ENCODE data around the gene CGNL1. TPM values are rescaled to one million over a fixed set of nuclear protein-coding genes. Genes with fewer than 3 reads are reported as not detected.

The CGNL1 gene
- total and polyA plus RNA-seq, 4 donors = 14.5 to 30.9 (median 19.1) TPM

DNA sequence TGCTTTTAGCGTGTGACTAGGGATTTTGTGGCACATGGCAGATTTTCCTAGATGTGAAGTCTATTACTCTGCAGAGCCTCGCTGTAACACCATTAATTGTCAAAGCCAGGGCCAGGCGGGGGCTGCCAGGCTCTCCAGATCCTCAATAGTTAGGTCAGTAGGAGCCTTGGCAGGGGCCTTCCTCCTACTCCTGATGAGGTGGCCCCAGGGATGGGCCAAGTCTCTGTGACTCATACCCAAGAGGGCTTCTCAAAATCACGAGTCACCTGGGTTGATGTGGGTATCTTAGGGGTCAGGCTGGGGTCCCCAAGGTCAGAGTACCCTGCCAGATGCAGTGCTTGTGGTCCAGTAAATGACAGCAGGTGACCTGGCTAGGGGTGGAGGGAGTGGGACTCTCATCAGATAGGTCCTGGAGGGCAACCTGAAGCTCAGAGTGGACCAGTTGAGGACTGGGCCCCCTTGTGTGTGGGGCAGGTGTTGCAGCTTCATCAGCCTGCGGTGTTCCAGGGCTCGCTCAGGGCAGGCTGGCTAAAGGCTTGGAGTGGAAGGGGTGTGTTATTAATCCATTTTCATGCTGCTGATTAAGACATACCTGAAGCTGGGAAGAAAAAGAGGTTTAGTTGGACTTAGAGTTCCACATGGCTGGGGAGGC, 126.9 kb downstream of the CGNL1 start:
- Histone ChIP-seq H3K27ac (ENCODE audit: low read depth, low read length) (no peak overlapping the region), H3K4me3 (ENCODE audit: low read depth, low read length) (no peak overlapping the region), H3K9me3 (ENCODE audit: control insufficient read depth, insufficient read depth, low read length) (no peaks in the 10 kb centered on the region), H3K4me1 (ENCODE audit: control insufficient read depth, insufficient read depth, low read length) (peaks cover 14% of the 10 kb centered on the region), H3K27me3 (ENCODE audit: control insufficient read depth, insufficient read depth, low read length) (no peaks in the 10 kb centered on the region), H3K36me3 (ENCODE audit: control insufficient read depth, insufficient read depth, low read length) (no peaks in the 10 kb centered on the region)
- WGBS (ENCODE audit: insufficient coverage) = 96% methylated on average over 6 of the region's 6 CpGs
- DNase-seq (ENCODE audit: low read depth in 4 of 6, low spot score in 6 of 6) = no peak

DNA sequence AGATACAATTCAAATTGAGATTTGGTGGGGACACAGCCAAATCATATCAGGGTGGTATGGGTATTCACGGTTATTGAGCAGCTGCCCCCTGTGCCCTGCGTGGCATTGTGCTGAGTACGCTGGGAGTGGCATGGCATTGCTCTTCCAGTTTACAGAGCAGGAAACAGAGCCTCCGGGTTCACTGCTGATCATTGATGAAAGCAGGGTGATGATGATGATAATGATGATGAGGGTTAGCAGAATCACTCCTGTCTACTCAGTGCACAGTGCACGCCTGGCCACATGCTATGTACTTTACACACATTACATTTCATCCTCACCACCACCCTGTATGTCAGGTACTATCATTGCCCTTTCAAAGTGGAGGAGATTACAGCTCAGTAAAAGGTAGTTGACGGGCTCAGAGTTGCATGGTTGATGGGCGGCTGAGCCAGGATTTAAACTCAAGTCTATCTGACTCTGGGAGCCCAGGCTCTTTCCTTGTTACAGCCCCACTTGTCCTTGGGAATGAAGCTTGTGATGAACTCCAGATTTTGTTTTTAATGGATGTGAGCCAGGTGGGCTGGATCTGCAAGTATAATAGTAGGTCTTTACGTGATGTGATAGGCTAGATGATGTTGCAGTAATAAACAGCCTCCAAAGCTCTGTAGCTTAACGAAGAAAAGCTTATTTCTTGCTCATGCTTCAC, 127.8 kb downstream of the CGNL1 start:
- no peaks in the 10 kb centered on the region for H3K36me3 ChIP-seq (ENCODE audit: control insufficient read depth, insufficient read depth, low read length)
- H3K27me3 ChIP-seq (ENCODE audit: control insufficient read depth, insufficient read depth, low read length) = no peaks in the 10 kb centered on the region
- WGBS (ENCODE audit: insufficient coverage) = 84% methylated on average over 6 of the region's 9 CpGs
- H3K4me1 ChIP-seq (ENCODE audit: control insufficient read depth, insufficient read depth, low read length) = peaks cover 15% of the 10 kb centered on the region
- no peak overlapping the region for H3K4me3 ChIP-seq (ENCODE audit: low read depth, low read length)
- peak in 1 of 6 donors; percentile 65 for DNase-seq (ENCODE audit: low read depth in 4 of 6, low spot score in 6 of 6)
- H3K9me3 ChIP-seq (ENCODE audit: control insufficient read depth, insufficient read depth, low read length) = no peaks in the 10 kb centered on the region
- peak overlapping the region; percentile 57 for H3K27ac ChIP-seq (ENCODE audit: low read depth, low read length)

DNA sequence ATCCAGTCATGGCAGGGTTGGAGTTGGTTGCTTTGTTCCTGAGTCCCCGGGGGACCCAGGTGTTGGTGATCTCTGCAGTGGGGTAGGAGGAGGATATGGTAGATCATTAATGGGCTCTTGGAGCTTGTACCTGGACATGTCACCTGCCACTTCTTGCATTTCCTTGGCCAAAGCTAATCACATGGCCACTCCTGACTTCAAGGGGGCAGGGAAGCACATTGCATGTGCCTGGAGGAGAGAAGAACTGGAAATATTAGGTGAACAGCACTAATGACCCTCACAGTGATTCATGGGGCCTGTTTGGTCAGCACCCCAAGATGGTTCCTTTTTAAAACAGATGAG, 128.3 kb downstream of the CGNL1 start:
- Histone ChIP-seq H3K4me1 (ENCODE audit: control insufficient read depth, insufficient read depth, low read length) (peaks cover 19% of the 10 kb centered on the region), H3K27ac (ENCODE audit: low read depth, low read length) (peak overlapping the region; percentile 57), H3K27me3 (ENCODE audit: control insufficient read depth, insufficient read depth, low read length) (no peaks in the 10 kb centered on the region), H3K36me3 (ENCODE audit: control insufficient read depth, insufficient read depth, low read length) (no peaks in the 10 kb centered on the region), H3K4me3 (ENCODE audit: low read depth, low read length) (no peak overlapping the region), H3K9me3 (ENCODE audit: control insufficient read depth, insufficient read depth, low read length) (no peaks in the 10 kb centered on the region)
- WGBS (ENCODE audit: insufficient coverage) = 100% methylated on average over 1 of the region's 1 CpG
- no peak for DNase-seq (ENCODE audit: low read depth in 4 of 6, low spot score in 6 of 6)

DNA sequence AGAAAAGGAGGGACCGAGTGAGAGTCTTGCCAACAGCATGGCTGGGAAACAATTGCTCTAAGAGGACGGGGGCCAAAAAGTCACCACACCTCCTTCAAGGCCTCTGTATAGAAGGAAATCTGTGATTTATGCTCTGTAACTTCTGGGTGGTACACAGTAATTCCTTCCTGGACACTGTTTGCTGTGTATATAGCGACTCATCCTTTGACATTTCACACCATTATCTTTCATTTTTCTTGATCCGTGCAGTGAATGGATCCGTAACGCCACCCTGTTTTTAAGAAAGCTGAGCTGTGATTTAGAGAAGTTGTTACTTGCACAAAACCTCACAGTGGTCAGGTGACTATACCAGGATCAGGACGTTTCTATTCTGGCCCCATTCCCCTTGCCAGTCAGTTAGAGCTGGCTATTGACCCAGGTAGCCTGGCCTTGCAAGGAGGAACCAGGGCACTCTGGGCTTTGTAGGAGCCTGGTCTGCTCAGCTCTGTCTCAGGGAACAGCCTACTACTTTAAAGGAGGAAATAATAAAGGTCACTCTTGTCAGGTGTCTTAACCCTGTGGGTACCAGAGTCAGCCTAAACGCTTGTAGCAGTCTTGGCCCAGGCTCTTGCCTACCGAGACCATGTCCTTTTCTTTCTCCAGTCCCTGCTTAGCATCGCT, 128.9 kb downstream of the CGNL1 start:
- Histone ChIP-seq H3K36me3 (ENCODE audit: control insufficient read depth, insufficient read depth, low read length) (no peaks in the 10 kb centered on the region), H3K4me3 (ENCODE audit: low read depth, low read length) (no peak overlapping the region), H3K27ac (ENCODE audit: low read depth, low read length) (peak overlapping the region; percentile 76), H3K27me3 (ENCODE audit: control insufficient read depth, insufficient read depth, low read length) (no peaks in the 10 kb centered on the region), H3K4me1 (ENCODE audit: control insufficient read depth, insufficient read depth, low read length) (peaks cover 19% of the 10 kb centered on the region), H3K9me3 (ENCODE audit: control insufficient read depth, insufficient read depth, low read length) (no peaks in the 10 kb centered on the region)
- WGBS (ENCODE audit: insufficient coverage) = 86% methylated on average over 6 of the region's 10 CpGs
- DNase-seq (ENCODE audit: low read depth in 4 of 6, low spot score in 6 of 6) = no peak

DNA sequence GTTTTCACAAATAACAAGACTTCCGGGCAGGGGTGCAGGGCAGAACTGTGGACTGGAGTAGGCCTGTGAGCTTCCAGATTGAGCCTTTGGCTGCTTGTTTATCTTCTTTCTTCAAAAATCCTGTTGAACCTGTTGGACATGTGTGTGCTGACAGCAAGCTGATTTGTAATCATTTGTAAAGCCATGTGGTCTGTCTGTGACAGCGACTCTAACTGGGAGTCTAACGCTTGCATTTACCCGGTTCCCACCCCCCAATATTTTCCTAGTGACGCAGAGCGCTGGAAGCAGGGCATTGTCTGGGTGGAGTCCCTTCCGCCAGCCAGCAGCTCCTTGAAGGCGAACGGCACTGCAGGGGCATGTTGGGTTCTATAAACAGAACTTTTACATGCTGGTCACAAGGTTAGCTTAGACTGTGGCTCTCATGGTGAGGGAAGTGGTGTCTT, 129.7 kb downstream of the CGNL1 start:
- no peaks in the 10 kb centered on the region for H3K36me3 ChIP-seq (ENCODE audit: control insufficient read depth, insufficient read depth, low read length)
- H3K4me3 ChIP-seq (ENCODE audit: low read depth, low read length) = no peak overlapping the region
- H3K27me3 ChIP-seq (ENCODE audit: control insufficient read depth, insufficient read depth, low read length) = no peaks in the 10 kb centered on the region
- H3K9me3 ChIP-seq (ENCODE audit: control insufficient read depth, insufficient read depth, low read length) = no peaks in the 10 kb centered on the region
- peak overlapping the region; percentile 76 for H3K27ac ChIP-seq (ENCODE audit: low read depth, low read length)
- peaks cover 19% of the 10 kb centered on the region for H3K4me1 ChIP-seq (ENCODE audit: control insufficient read depth, insufficient read depth, low read length)
- DNase-seq (ENCODE audit: low read depth in 4 of 6, low spot score in 6 of 6) = peak in 1 of 6 donors; percentile 63
- WGBS (ENCODE audit: insufficient coverage) = 56% methylated on average over 8 of the region's 9 CpGs

DNA sequence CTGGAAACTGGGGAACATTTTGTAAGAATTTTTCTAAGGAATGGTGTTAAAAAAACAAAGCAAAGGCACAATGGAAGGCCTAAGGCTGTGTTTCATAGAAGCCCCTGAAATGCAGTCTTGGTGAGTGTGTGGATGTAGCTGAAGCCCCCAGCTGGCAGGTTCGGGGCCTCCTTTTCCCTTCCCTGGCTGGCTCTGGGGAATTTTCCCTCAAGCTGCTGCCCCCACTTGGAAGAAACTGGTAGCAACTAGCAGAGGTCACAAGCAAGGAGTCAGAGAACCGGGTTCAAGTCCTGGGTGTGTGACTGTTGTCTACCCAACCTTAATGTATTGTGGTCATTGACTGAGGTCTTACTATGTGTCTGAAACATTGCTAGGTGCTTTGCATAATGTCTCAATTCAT, 130.1 kb downstream of the CGNL1 start:
- Histone ChIP-seq H3K4me3 (ENCODE audit: low read depth, low read length) (no peak overlapping the region), H3K36me3 (ENCODE audit: control insufficient read depth, insufficient read depth, low read length) (no peaks in the 10 kb centered on the region), H3K4me1 (ENCODE audit: control insufficient read depth, insufficient read depth, low read length) (peaks cover 16% of the 10 kb centered on the region), H3K27ac (ENCODE audit: low read depth, low read length) (peak overlapping the region; percentile 76), H3K27me3 (ENCODE audit: control insufficient read depth, insufficient read depth, low read length) (no peaks in the 10 kb centered on the region), H3K9me3 (ENCODE audit: control insufficient read depth, insufficient read depth, low read length) (no peaks in the 10 kb centered on the region)
- 43% methylated on average over 1 of the region's 2 CpGs for WGBS (ENCODE audit: insufficient coverage)
- peak in 1 of 6 donors; percentile 26 for DNase-seq (ENCODE audit: low read depth in 4 of 6, low spot score in 6 of 6)

DNA sequence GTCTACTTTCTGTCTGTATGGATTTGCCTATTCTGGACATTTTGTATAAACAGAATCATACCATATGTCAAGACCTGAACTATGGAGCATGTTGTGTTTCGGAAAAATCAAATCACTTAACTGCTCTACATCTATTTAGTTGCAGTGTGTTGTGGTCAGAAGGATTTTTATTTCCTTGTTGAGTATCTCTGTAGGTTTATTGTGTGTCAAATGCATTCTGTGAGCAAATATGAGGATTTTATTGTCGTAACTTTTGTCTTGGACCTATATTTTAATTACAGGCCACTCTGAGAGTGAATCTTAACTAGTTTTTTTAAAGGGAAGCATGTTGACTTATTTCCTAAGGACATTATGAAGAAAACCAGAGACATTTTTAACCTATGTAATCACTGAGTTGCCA, 130.8 kb downstream of the CGNL1 start:
- Histone ChIP-seq H3K4me3 (ENCODE audit: low read depth, low read length) (no peak overlapping the region), H3K27ac (ENCODE audit: low read depth, low read length) (peak overlapping the region; percentile 76), H3K36me3 (ENCODE audit: control insufficient read depth, insufficient read depth, low read length) (no peaks in the 10 kb centered on the region), H3K27me3 (ENCODE audit: control insufficient read depth, insufficient read depth, low read length) (no peaks in the 10 kb centered on the region), H3K4me1 (ENCODE audit: control insufficient read depth, insufficient read depth, low read length) (peaks cover 13% of the 10 kb centered on the region), H3K9me3 (ENCODE audit: control insufficient read depth, insufficient read depth, low read length) (no peaks in the 10 kb centered on the region)
- DNase-seq (ENCODE audit: low read depth in 4 of 6, low spot score in 6 of 6) = no peak
- no CpG with 5 or more reads among the region's 2 CpGs for WGBS (ENCODE audit: insufficient coverage)

DNA sequence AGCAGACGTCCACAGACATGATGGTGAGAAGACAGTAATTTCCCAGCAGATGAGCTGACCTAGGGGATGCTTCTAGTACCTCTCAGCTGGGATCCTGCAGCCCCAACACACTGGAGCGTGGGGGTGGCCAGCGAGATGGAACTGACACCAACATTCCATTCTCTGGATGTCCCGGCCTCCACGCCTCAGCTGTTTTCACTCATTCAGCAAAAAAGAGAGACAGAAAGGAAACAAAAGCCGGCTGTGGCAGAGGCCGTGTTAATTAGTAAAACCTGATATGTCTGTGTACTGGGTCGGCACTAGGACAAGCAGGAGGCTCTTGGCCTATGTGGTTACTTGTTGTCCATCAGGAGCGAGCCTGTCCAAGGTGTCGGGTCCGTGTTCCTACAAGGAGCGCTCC, 132.8 kb downstream of the CGNL1 start:
- Histone ChIP-seq H3K27me3 (ENCODE audit: control insufficient read depth, insufficient read depth, low read length) (no peaks in the 10 kb centered on the region), H3K4me1 (ENCODE audit: control insufficient read depth, insufficient read depth, low read length) (peaks cover 13% of the 10 kb centered on the region), H3K4me3 (ENCODE audit: low read depth, low read length) (no peak overlapping the region), H3K9me3 (ENCODE audit: control insufficient read depth, insufficient read depth, low read length) (no peaks in the 10 kb centered on the region), H3K27ac (ENCODE audit: low read depth, low read length) (peak overlapping the region; percentile 82), H3K36me3 (ENCODE audit: control insufficient read depth, insufficient read depth, low read length) (no peaks in the 10 kb centered on the region)
- peak in 1 of 6 donors; percentile 38 for DNase-seq (ENCODE audit: low read depth in 4 of 6, low spot score in 6 of 6)
- 58% methylated on average over 9 of the region's 12 CpGs for WGBS (ENCODE audit: insufficient coverage)

DNA sequence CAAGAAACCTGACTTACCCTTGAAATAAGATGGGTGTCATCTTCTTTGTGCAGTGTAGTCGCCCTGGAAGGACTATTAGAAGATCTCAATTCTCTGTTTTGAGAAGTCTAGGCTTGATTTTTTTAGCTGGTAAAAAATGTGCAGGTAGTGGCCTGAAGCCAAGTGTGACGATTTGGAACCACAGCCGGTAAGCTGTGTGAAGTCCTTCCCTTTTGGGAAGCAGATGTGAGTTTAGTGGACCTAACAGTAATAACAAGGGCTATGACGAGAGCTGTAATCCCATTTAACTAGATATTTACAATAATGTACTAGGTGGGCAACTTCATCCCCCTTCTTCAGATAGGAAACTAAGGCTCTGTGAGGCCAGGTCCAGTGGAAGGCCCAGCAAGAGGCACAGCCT, 133.7 kb downstream of the CGNL1 start:
- H3K27me3 ChIP-seq (ENCODE audit: control insufficient read depth, insufficient read depth, low read length) = no peaks in the 10 kb centered on the region
- no peak overlapping the region for H3K4me3 ChIP-seq (ENCODE audit: low read depth, low read length)
- H3K27ac ChIP-seq (ENCODE audit: low read depth, low read length) = peak overlapping the region; percentile 82
- no peaks in the 10 kb centered on the region for H3K36me3 ChIP-seq (ENCODE audit: control insufficient read depth, insufficient read depth, low read length)
- no peaks in the 10 kb centered on the region for H3K9me3 ChIP-seq (ENCODE audit: control insufficient read depth, insufficient read depth, low read length)
- 71% methylated on average over 3 of the region's 4 CpGs for WGBS (ENCODE audit: insufficient coverage)
- peak in 1 of 6 donors; percentile 33 for DNase-seq (ENCODE audit: low read depth in 4 of 6, low spot score in 6 of 6)
- peaks cover 13% of the 10 kb centered on the region for H3K4me1 ChIP-seq (ENCODE audit: control insufficient read depth, insufficient read depth, low read length)

Data from spinal cord (tissue), 10 donors.